Thyroid gland (tissue), 4 donors: ENCODE measurements around the gene AKNAD1.

Experiments
- CTCF ChIP-seq, 6 experiments: fragments of 200-600 bp in 3 of 6; fragments of 450-650 bp in 3 of 6; sonication (generic) in 3 of 6; IDR thresholded peaks; one replicate each; pipeline ENCODE4 v1.5.1; 2016 to 2019; ENCODE audit warnings: antibody characterized with exemption in 6 of 6, mild to moderate bottlenecking in 2 of 6, inconsistent platforms in 1 of 6, moderate library complexity in 1 of 6
- POLR2A ChIP-seq, 2 donors: fragments of 450-650 bp; IDR thresholded peaks; one replicate each; pipeline ENCODE4 v1.6.1; 2017; ENCODE audit warnings: antibody characterized with exemption in 2 of 2, mild to moderate bottlenecking in 2 of 2, moderate library complexity in 1 of 2

- TF ChIP-seq POLR2A (IDR thresholded peaks at IDR 0.05) (no peak), CTCF (IDR thresholded peaks at IDR 0.05) (no peak)
Observed at GRCh38 chr1:108848806-108849205, 8.1 kb downstream of the AKNAD1 start.
